A549 (cell line): ENCODE results near the gene BBS9. TPM values are rescaled to one million over a fixed set of nuclear protein-coding genes. Genes with fewer than 3 reads are reported as not detected.

ENCODE experiments used
- ATAC-seq, 2 experiments: fragments of 200-7000 bp in 1 of 2; fragments of >200 bp in 1 of 2; cut with Nextera tagmentation in 1 of 2; cut with Tn5 transposase in 1 of 2; 3 replicates each; pipeline versions ENCODE4 v1.8.0 to v1.9.1; 2018 to 2020; ENCODE audit warnings: mild to moderate bottlenecking in 1 of 2, moderate library complexity in 1 of 2
- CTCF ChIA-PET: fragments of 300-600 bp; sonication (Branson Sonifier 250); formaldehyde crosslinking; extraction: SDS; loops from one replicate; lab custom pipeline; 2021; ENCODE audit warnings: antibody characterized with exemption, inconsistent platforms; lab: Yijun Ruan, JAX
- POLR2A ChIA-PET: fragments of 350-600 bp; formaldehyde crosslinking; extraction: SDS; loops from one replicate; lab custom pipeline; 2021; ENCODE audit warnings: antibody characterized with exemption, inconsistent platforms; lab: Yijun Ruan, JAX
- DNase-seq, 2 experiments: peaks; one replicate each; pipeline versions ENCODE4 v3.0.0 to v3.0.0-alpha.2; 2011 to 2016; ENCODE audit warnings: low read depth in 1 of 2, low spot score in 1 of 2
- FAIRE-seq: peaks from 2 replicates; lab custom pipeline; 2011; peaks lifted over from hg19 to GRCh38; lab: Jason Lieb, UNC
- H3K27ac ChIP-seq, 2 experiments: fragments of >200 bp; sonication (Bioruptor Twin); formaldehyde crosslinking; 3 replicates each; pipeline ENCODE4 v1.5.1; 2016 to 2017
- H3K4me1 ChIP-seq: fragments of >200 bp; sonication (Bioruptor Twin); formaldehyde crosslinking; 3 replicates; pipeline ENCODE4 v1.6.1; 2016
- H3K4me2 ChIP-seq: fragments of >200 bp; sonication (Bioruptor Twin); formaldehyde crosslinking; 3 replicates; pipeline ENCODE4 v1.6.1; 2016
- H3K4me3 ChIP-seq: fragments of >200 bp; sonication (Bioruptor Twin); formaldehyde crosslinking; 3 replicates; pipeline ENCODE4 v1.5.1; 2016
- H3K9me3 ChIP-seq: fragments of >200 bp; sonication (Bioruptor Twin); formaldehyde crosslinking; 3 replicates; pipeline ENCODE4 v1.6.1; 2016
- CBX2 ChIP-seq: fragments of 200-600 bp; sonication (generic); IDR thresholded peaks from 2 replicates; pipeline ENCODE4 v1.6.1; 2016; ENCODE audit warnings: low read depth, mild to moderate bottlenecking, borderline replicate concordance
- CBX8 ChIP-seq: fragments of 200-600 bp; sonication (generic); IDR thresholded peaks from 2 replicates; pipeline ENCODE4 v1.6.1; 2016
- EHF ChIP-seq: fragments of 250-450 bp; sonication (Bioruptor Pico); IDR thresholded peaks from 2 replicates; pipeline ENCODE4 v1.5.0; 2020; ENCODE audit warnings: mild to moderate bottlenecking
- EP300 ChIP-seq, 2 experiments: fragments of >200 bp; sonication (Bioruptor Twin); formaldehyde crosslinking; IDR thresholded peaks; 2 replicates in 1 of 2; 3 replicates in 1 of 2; pipeline ENCODE4 v1.6.1; 2016 to 2017
- FOSL2 ChIP-seq, 2 experiments: fragments of 450-650 bp in 1 of 2; fragments of >200 bp in 1 of 2; sonication (Bioruptor Twin) in 1 of 2; formaldehyde crosslinking; IDR thresholded peaks; 2 replicates each; pipeline versions ENCODE4 v1.5.0 to v1.6.1; 2016 to 2020; ENCODE audit warnings: mild to moderate bottlenecking in 1 of 2, moderate library complexity in 1 of 2
- FOXS1 ChIP-seq: fragments of 250-450 bp; sonication (Bioruptor Pico); IDR thresholded peaks from 2 replicates; pipeline ENCODE4 v1.5.0; 2020; ENCODE audit warnings: mild to moderate bottlenecking, moderate library complexity
- HOXB13 ChIP-seq: fragments of 250-450 bp; sonication (Bioruptor Pico); IDR thresholded peaks from 2 replicates; pipeline ENCODE4 v1.5.0; 2020; ENCODE audit warnings: low read depth, mild to moderate bottlenecking, moderate library complexity
- JUNB ChIP-seq: fragments of >200 bp; sonication (Bioruptor Twin); formaldehyde crosslinking; IDR thresholded peaks from 2 replicates; pipeline ENCODE4 v1.6.1; 2016
- MAFK ChIP-seq: fragments of 450-650 bp; IDR thresholded peaks from 2 replicates; pipeline ENCODE4 v1.6.1; 2014; ENCODE audit not compliant: partially characterized antibody
- NFE2L2 ChIP-seq: fragments of 150-350 bp; conservative IDR thresholded peaks from 2 replicates; pipeline ENCODE4 v1.6.1; 2014; ENCODE audit warnings: low read length
- NPAS2 ChIP-seq: fragments of 250-450 bp; sonication (Bioruptor Pico); IDR thresholded peaks from 2 replicates; pipeline ENCODE4 v1.8.0; 2022; ENCODE audit warnings: mild to moderate bottlenecking, moderate library complexity, borderline replicate concordance
- PHF8 ChIP-seq: fragments of 200-600 bp; sonication (generic); IDR thresholded peaks from 2 replicates; pipeline ENCODE4 v1.6.1; 2016; ENCODE audit warnings: low read depth, mild to moderate bottlenecking, antibody characterized with exemption, moderate library complexity, borderline replicate concordance
- POLR2AphosphoS2 ChIP-seq: conservative IDR thresholded peaks from 2 replicates; pipeline ENCODE4 v1.6.1; 2012; ENCODE audit warnings: low read length, improper control_type of control experiment, inconsistent platforms
- RFX5 ChIP-seq: fragments of 450-650 bp; IDR thresholded peaks from 2 replicates; pipeline ENCODE4 v1.7.1; 2014; ENCODE audit warnings: antibody characterized with exemption, mild to moderate bottlenecking, moderate library complexity
- RNF2 ChIP-seq: fragments of 200-600 bp; sonication (generic); IDR thresholded peaks from 2 replicates; pipeline ENCODE4 v1.6.1; 2016; ENCODE audit warnings: low read depth, mild to moderate bottlenecking, antibody characterized with exemption, moderate library complexity, borderline replicate concordance
- TFCP2L1 ChIP-seq: fragments of 250-450 bp; sonication (Bioruptor Pico); IDR thresholded peaks from 2 replicates; pipeline ENCODE4 v1.5.0; 2021; ENCODE audit warnings: mild to moderate bottlenecking
- TP53 ChIP-seq: fragments of 250-450 bp; sonication (Bioruptor Pico); IDR thresholded peaks from 2 replicates; pipeline ENCODE4 v1.5.0; 2021; ENCODE audit warnings: mild to moderate bottlenecking, moderate library complexity
- ZC3H11A ChIP-seq: fragments of 450-650 bp; IDR thresholded peaks from 2 replicates; pipeline ENCODE4 v1.6.1; 2014; ENCODE audit warnings: antibody characterized with exemption, mild to moderate bottlenecking
- ZNF302 ChIP-seq: fragments of 250-450 bp; sonication (Bioruptor Pico); IDR thresholded peaks from 2 replicates; pipeline ENCODE4 v1.9.0; 2021; ENCODE audit warnings: inconsistent platforms, mild to moderate bottlenecking, moderate library complexity
- WGBS: methylation state at CpG from one replicate; pipeline ENCODE4 v1.1.6; 2017; ENCODE audit errors: missing lambda C conversion rate; 5-methylcytosine and 5-hydroxymethylcytosine counted together
- polyA plus RNA-seq, 4 experiments: library from polyadenylated mRNA; depleted of rRNA in 3 of 4; stranded (reverse); fragments of >200 nt; fragmentation: RNase III in 1 of 4; extraction: RNeasy Plus Mini Kit Qiagen cat#74134 plus additional on column Dnase treatment in 1 of 4; gene quantifications; 2 replicates in 3 of 4; 3 replicates in 1 of 4; pipeline ENCODE4 v1.2.3, GENCODE V29; 2011 to 2017
- TF ChIP-seq, protein P1 (sequence below): fragments of >200 bp; sonication (Bioruptor Twin); formaldehyde crosslinking; IDR thresholded peaks from 2 replicates; pipeline ENCODE4 v1.6.1; 2016
- TF ChIP-seq, protein P2 (sequence below): fragments of 200-600 bp; sonication (generic); IDR thresholded peaks from 2 replicates; pipeline ENCODE4 v1.6.1; 2016; ENCODE audit warnings: antibody characterized with exemption, mild to moderate bottlenecking, moderate library complexity
- TF ChIP-seq, protein P3 (sequence below): fragments of 450-650 bp; IDR thresholded peaks from 2 replicates; pipeline ENCODE4 v1.6.1; 2014; ENCODE audit warnings: antibody characterized with exemption

The BBS9 gene
- polyA plus RNA-seq, 2 of the 4 experiments (the other 2 are of a cell fraction): 8.3 to 9.1 TPM

DNA sequence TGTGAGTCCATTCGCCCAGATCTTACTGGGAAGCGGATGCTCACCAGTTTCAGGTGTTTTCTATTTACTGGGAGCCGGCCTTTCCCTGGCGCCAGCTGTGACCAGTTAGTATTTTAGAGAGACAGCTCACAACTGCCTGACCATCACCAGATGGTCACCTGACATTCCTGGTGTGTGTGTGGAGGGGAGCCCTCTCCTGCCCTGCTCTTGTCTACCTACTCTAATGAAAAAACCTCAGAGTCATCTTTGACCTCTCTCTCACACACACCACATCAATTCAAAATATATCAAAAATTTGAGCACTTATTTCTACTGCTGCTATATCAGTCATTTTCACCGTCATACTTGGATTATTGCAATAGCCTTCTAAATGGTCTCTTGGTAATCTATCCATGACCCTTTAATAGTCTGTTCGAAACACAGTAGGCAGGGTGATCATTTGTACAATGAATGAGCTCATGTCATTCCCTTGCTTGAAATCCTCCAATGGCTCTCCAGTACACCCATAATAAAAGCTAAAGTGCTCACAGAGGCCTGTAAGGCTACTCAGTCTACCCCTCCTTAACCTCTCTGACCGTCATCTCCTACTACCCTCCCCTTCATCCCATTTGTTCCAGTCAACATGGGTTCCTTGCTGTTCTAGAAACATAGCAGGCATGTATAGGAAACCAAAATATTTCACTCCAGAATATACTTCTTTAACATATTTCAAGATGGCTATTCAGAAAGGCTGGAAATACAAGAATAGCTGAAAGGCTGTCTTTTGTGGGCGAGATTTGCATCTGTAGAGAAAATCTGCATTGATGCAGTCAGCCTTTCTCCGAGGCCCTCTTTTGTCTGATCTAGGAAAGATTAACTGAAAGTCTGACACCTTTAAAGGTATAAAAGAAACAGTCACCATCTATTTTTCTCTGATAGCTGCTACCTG is 49.3 kb upstream of the BBS9 start:
- H3K27ac ChIP-seq: no peak overlapping the region
- POLR2A ChIA-PET: no interaction called here
- H3K4me1 ChIP-seq: no peaks in the 10 kb centered on the region
- H3K4me3 ChIP-seq: no peak overlapping the region
- no peak for DNase-seq
- no peak; a peak in 1 of 6 replicates for ATAC-seq
- TF ChIP-seq ZC3H11A (no peak), RNF2 (no peak), TP53 (no peak), JUNB (no peak), TFCP2L1 (CRISPR knock-in tag) (no peak), NPAS2 (CRISPR knock-in tag) (no peak)
- TF ChIP-seq, protein P1, sequence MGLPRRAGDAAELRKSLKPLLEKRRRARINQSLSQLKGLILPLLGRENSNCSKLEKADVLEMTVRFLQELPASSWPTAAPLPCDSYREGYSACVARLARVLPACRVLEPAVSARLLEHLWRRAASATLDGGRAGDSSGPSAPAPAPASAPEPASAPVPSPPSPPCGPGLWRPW: no peak
- TF ChIP-seq, all 56 proteins: peak for 0
- FAIRE-seq: no peak
- WGBS: 56% methylated on average over 9 of the region's 9 CpGs
- CTCF ChIA-PET: no interaction called here
- H3K4me2 ChIP-seq: no peak overlapping the region
- H3K9me3 ChIP-seq: no peaks in the 10 kb centered on the region; the same call in 2 of the 3 replicates

DNA sequence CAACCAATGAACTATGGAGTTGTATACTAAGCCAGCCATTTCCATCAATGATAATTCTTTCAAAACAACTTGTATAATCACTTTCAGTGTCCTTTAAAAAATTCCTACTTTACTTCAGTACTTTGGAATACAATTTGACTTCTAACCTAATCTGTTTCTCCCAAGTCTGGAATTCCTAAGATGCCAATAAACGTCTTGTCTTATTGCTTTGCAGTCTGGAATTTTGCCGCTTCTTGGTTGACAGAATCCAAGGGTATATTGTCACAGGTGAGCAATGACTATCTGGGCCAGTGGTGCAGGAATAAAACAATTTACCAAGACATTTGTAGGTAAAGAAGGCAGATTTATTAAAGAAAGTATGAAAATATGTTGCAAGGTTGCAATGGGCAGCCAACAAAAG is 42.0 kb upstream of the BBS9 start:
- no peak for FAIRE-seq
- TF ChIP-seq RFX5 (no peak), EP300 (IDR thresholded peaks at IDR 0.05) (no peak), CBX8 (no peak), NFE2L2 (no peak), TP53 (no peak), HOXB13 (CRISPR knock-in tag) (no peak), ZNF302 (CRISPR knock-in tag) (no peak), EHF (no peak), FOSL2 (IDR thresholded peaks at IDR 0.05) (no peak), FOSL2 (CRISPR knock-in tag; IDR thresholded peaks at IDR 0.05) (no peak), TFCP2L1 (CRISPR knock-in tag) (no peak), MAFK (no peak), CBX2 (no peak), POLR2AphosphoS2 (no peak), PHF8 (no peak), FOXS1 (CRISPR knock-in tag) (no peak)
- TF ChIP-seq, protein P2, sequence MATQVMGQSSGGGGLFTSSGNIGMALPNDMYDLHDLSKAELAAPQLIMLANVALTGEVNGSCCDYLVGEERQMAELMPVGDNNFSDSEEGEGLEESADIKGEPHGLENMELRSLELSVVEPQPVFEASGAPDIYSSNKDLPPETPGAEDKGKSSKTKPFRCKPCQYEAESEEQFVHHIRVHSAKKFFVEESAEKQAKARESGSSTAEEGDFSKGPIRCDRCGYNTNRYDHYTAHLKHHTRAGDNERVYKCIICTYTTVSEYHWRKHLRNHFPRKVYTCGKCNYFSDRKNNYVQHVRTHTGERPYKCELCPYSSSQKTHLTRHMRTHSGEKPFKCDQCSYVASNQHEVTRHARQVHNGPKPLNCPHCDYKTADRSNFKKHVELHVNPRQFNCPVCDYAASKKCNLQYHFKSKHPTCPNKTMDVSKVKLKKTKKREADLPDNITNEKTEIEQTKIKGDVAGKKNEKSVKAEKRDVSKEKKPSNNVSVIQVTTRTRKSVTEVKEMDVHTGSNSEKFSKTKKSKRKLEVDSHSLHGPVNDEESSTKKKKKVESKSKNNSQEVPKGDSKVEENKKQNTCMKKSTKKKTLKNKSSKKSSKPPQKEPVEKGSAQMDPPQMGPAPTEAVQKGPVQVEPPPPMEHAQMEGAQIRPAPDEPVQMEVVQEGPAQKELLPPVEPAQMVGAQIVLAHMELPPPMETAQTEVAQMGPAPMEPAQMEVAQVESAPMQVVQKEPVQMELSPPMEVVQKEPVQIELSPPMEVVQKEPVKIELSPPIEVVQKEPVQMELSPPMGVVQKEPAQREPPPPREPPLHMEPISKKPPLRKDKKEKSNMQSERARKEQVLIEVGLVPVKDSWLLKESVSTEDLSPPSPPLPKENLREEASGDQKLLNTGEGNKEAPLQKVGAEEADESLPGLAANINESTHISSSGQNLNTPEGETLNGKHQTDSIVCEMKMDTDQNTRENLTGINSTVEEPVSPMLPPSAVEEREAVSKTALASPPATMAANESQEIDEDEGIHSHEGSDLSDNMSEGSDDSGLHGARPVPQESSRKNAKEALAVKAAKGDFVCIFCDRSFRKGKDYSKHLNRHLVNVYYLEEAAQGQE: no peak
- TF ChIP-seq, protein P3, sequence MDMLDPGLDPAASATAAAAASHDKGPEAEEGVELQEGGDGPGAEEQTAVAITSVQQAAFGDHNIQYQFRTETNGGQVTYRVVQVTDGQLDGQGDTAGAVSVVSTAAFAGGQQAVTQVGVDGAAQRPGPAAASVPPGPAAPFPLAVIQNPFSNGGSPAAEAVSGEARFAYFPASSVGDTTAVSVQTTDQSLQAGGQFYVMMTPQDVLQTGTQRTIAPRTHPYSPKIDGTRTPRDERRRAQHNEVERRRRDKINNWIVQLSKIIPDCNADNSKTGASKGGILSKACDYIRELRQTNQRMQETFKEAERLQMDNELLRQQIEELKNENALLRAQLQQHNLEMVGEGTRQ: no peak
- TF ChIP-seq, all 56 proteins: peak for 0
- ChIA-PET POLR2A (no interaction called here), CTCF (no interaction called here)
- Histone ChIP-seq H3K9me3 (no peaks in the 10 kb centered on the region), H3K4me2 (no peak overlapping the region), H3K4me3 (no peak overlapping the region), H3K4me1 (no peaks in the 10 kb centered on the region), H3K27ac (no peak overlapping the region)
- no peak for DNase-seq
- 4% methylated on average over 2 of the region's 2 CpGs for WGBS
- ATAC-seq: no peak
